AG20443 (cell line): Measurements from ENCODE around the gene LTK.

Source experiments
- DNase-seq: peaks from one replicate; pipeline ENCODE4 v3.0.0; 2012; ENCODE audit warnings: low spot score, mixed read lengths

LTK gene

GRCh38 chr15:41498657-41499056 lies 15.0 kb downstream of the LTK start:
- no peak for DNase-seq

- no peak for DNase-seq
Measured at GRCh38 chr15:41495736-41496599, 17.7 kb downstream of the LTK start.

GRCh38 chr15:41494922-41495735 lies 18.5 kb downstream of the LTK start:
- DNase-seq: no peak

GRCh38 chr15:41494190-41494921 lies 19.3 kb downstream of the LTK start:
- no peak for DNase-seq

GRCh38 chr15:41493902-41494189 lies 19.8 kb downstream of the LTK start:
- DNase-seq: no peak

GRCh38 chr15:41493205-41493901 lies 20.3 kb downstream of the LTK start, which contains the start of gene ITPKA:
Gene ITPKA, plus strand, starts transcription at chr15:41493874. Its CDS starts 54 bp downstream, at chr15:41493928.
- peak; percentile 83 for DNase-seq

GRCh38 chr15:41492597-41493204 lies 20.9 kb downstream of the LTK start:
- DNase-seq: no peak

- DNase-seq: no peak
Measured at GRCh38 chr15:41491889-41492288, 21.7 kb downstream of the LTK start.

- DNase-seq: peak; percentile 93
Measured at GRCh38 chr15:41490355-41490754, 23.3 kb downstream of the LTK start.

GRCh38 chr15:41489641-41490040 lies 24.0 kb downstream of the LTK start:
- DNase-seq: no peak

- no peak for DNase-seq
Measured at GRCh38 chr15:41487802-41488201, 25.8 kb downstream of the LTK start.

- no peak for DNase-seq
Measured at GRCh38 chr15:41487381-41487780, 26.2 kb downstream of the LTK start.

- no peak for DNase-seq
Measured at GRCh38 chr15:41486286-41486685, 27.3 kb downstream of the LTK start.

- no peak for DNase-seq
Measured at GRCh38 chr15:41484937-41485625, 28.5 kb downstream of the LTK start.

GRCh38 chr15:41483519-41483918 lies 30.1 kb downstream of the LTK start:
- no peak for DNase-seq

- no peak for DNase-seq
Measured at GRCh38 chr15:41483115-41483514, 30.5 kb downstream of the LTK start.

- DNase-seq: no peak
Measured at GRCh38 chr15:41482110-41482877, 31.3 kb downstream of the LTK start.

GRCh38 chr15:41480396-41481140 lies 33.1 kb downstream of the LTK start:
- no peak for DNase-seq

- DNase-seq: no peak
Measured at GRCh38 chr15:41476416-41477048, 37.1 kb downstream of the LTK start.
